ENCODE results near the gene GABRB1.
A peak's percentile ranks its signal among the peaks of the same experiment; 100 is the strongest.

The GABRB1 gene

GRCh38 chr4:47419296-47419695 is 387.9 kb downstream of the GABRB1 start:
- H3K4me3 ChIP-seq: no peak overlapping the region
- no peak for DNase-seq
- TF ChIP-seq CTCF (IDR thresholded peaks at IDR 0.05): no peak
- no peak overlapping the region for H3K27ac ChIP-seq
- intact Hi-C loops (cut with DNase I; ENCODE audit: low total_unique reads): no loop called here
- no peaks in the 10 kb centered on the region for H3K27me3 ChIP-seq
- no peaks in the 10 kb centered on the region for H3K9me3 ChIP-seq
- no peaks in the 10 kb centered on the region for H3K4me1 ChIP-seq
- no peaks in the 10 kb centered on the region for H3K36me3 ChIP-seq

- DNase-seq: no peak
- Histone ChIP-seq H3K27me3 (no peaks in the 10 kb centered on the region), H3K9me3 (no peaks in the 10 kb centered on the region), H3K4me3 (no peak overlapping the region), H3K4me1 (no peaks in the 10 kb centered on the region), H3K27ac (no peak overlapping the region), H3K36me3 (no peaks in the 10 kb centered on the region)
- intact Hi-C loops (cut with DNase I; ENCODE audit: low total_unique reads): no loop called here
- no peak for TF ChIP-seq CTCF (IDR thresholded peaks at IDR 0.05)
Observed at GRCh38 chr4:47425628-47426027, 394.3 kb downstream of the GABRB1 start.

- no peak for DNase-seq
- Histone ChIP-seq H3K4me1 (no peaks in the 10 kb centered on the region), H3K27ac (no peak overlapping the region), H3K9me3 (no peaks in the 10 kb centered on the region), H3K36me3 (no peaks in the 10 kb centered on the region), H3K27me3 (no peaks in the 10 kb centered on the region), H3K4me3 (no peak overlapping the region)
- TF ChIP-seq CTCF (IDR thresholded peaks at IDR 0.05): no peak
- intact Hi-C loops (cut with DNase I; ENCODE audit: low total_unique reads): no loop called here
Observed at GRCh38 chr4:47427935-47428334, 396.6 kb downstream of the GABRB1 start.

- Histone ChIP-seq H3K27ac (no peak overlapping the region), H3K9me3 (no peaks in the 10 kb centered on the region), H3K36me3 (no peaks in the 10 kb centered on the region), H3K4me1 (no peaks in the 10 kb centered on the region), H3K27me3 (no peaks in the 10 kb centered on the region), H3K4me3 (no peak overlapping the region)
- DNase-seq: no peak
- intact Hi-C loops (cut with DNase I; ENCODE audit: low total_unique reads): no loop called here
- no peak for TF ChIP-seq CTCF (IDR thresholded peaks at IDR 0.05)
Observed at GRCh38 chr4:47432749-47433148, 401.4 kb downstream of the GABRB1 start.

GRCh38 chr4:47434931-47435330 is 403.6 kb downstream of the GABRB1 start:
- H3K4me1 ChIP-seq: no peaks in the 10 kb centered on the region
- no peaks in the 10 kb centered on the region for H3K36me3 ChIP-seq
- H3K9me3 ChIP-seq: no peaks in the 10 kb centered on the region
- intact Hi-C loops (cut with DNase I; ENCODE audit: low total_unique reads): no loop called here
- no peaks in the 10 kb centered on the region for H3K27me3 ChIP-seq
- DNase-seq: no peak
- TF ChIP-seq CTCF (IDR thresholded peaks at IDR 0.05): no peak
- H3K27ac ChIP-seq: no peak overlapping the region
- H3K4me3 ChIP-seq: no peak overlapping the region

- TF ChIP-seq CTCF (IDR thresholded peaks at IDR 0.05): no peak
- Histone ChIP-seq H3K36me3 (peaks cover 0 to 3% (median 0%) of the 10 kb centered on the region in 3 donors), H3K4me3 (no peak overlapping the region), H3K4me1 (no peaks in the 10 kb centered on the region), H3K27me3 (no peaks in the 10 kb centered on the region), H3K27ac (no peak overlapping the region), H3K9me3 (peaks cover 0 to 3% (median 0%) of the 10 kb centered on the region in 3 donors)
- intact Hi-C loops (cut with DNase I; ENCODE audit: low total_unique reads): no loop called here
- peak in 1 of 2 donors; percentile 25 for DNase-seq
Observed at GRCh38 chr4:47442980-47443379, 411.6 kb downstream of the GABRB1 start.

Measured in tibial artery (tissue), 4 donors.